ENCODE measurements around the gene FXYD6.

Gene FXYD6

GRCh38 chr11:117909611-117910382 is 33.3 kb upstream of the FXYD6 start:
- DNase-seq = no peak

GRCh38 chr11:117908959-117909610 is 32.6 kb upstream of the FXYD6 start:
- DNase-seq = no peak

- no peak for DNase-seq
Measured at GRCh38 chr11:117908109-117908895, 31.8 kb upstream of the FXYD6 start.

GRCh38 chr11:117907276-117908108 is 31.0 kb upstream of the FXYD6 start:
- peak; percentile 96 for DNase-seq

GRCh38 chr11:117906710-117907109 is 30.3 kb upstream of the FXYD6 start:
- no peak for DNase-seq

GRCh38 chr11:117906126-117906525 is 29.7 kb upstream of the FXYD6 start:
- DNase-seq = peak; percentile 54

GRCh38 chr11:117905524-117905923 is 29.1 kb upstream of the FXYD6 start:
- no peak for DNase-seq

- no peak for DNase-seq
Measured at GRCh38 chr11:117903505-117904382, 27.3 kb upstream of the FXYD6 start.

GRCh38 chr11:117902001-117902845 is 25.8 kb upstream of the FXYD6 start:
- no peak for DNase-seq

GRCh38 chr11:117901601-117902000 is 25.1 kb upstream of the FXYD6 start:
- DNase-seq = no peak

GRCh38 chr11:117900720-117901440 is 24.4 kb upstream of the FXYD6 start:
- no peak for DNase-seq

- no peak for DNase-seq
Measured at GRCh38 chr11:117900121-117900648, 23.7 kb upstream of the FXYD6 start.

GRCh38 chr11:117898059-117898458 is 21.6 kb upstream of the FXYD6 start:
- DNase-seq = no peak

- DNase-seq = no peak
Measured at GRCh38 chr11:117892651-117893050, 16.2 kb upstream of the FXYD6 start.

- DNase-seq = no peak
Measured at GRCh38 chr11:117891362-117891761, 14.9 kb upstream of the FXYD6 start.

- no peak for DNase-seq
Measured at GRCh38 chr11:117888139-117888566, 11.7 kb upstream of the FXYD6 start.

GRCh38 chr11:117887431-117888138 is 11.1 kb upstream of the FXYD6 start:
- DNase-seq = no peak

GRCh38 chr11:117885777-117886176 is 9.3 kb upstream of the FXYD6 start:
- peak; percentile 19 for DNase-seq

- peak; percentile 77 for DNase-seq
Measured at GRCh38 chr11:117884994-117885393, 8.5 kb upstream of the FXYD6 start.

All from fibroblast of skin of right biceps (primary cell).